Kidney (tissue), 14 donors: ENCODE data around the gene DCST1. TPM values are rescaled to one million over a fixed set of nuclear protein-coding genes. Genes with fewer than 3 reads are reported as not detected.

Source experiments
- DNase-seq, 5 donors: peaks; one replicate each; pipeline ENCODE4 v3.0.0-alpha.2; 2013 to 2020
- FAIRE-seq: peaks from 2 replicates; lab custom pipeline; 2012; peaks lifted over from hg19 to GRCh38; lab: Jason Lieb, UNC
- H3K27ac ChIP-seq, 2 donors: one replicate each; pipeline ENCODE4 v1.7.0; 2013; ENCODE audit warnings: low read depth in 2 of 2, low read length in 2 of 2, inconsistent platforms in 1 of 2
- H3K27me3 ChIP-seq: one replicate; pipeline ENCODE4 v1.7.1; 2013; ENCODE audit warnings: low read length, inconsistent platforms; ENCODE audit not compliant: control insufficient read depth, insufficient read depth
- H3K36me3 ChIP-seq, 3 donors: one replicate each; pipeline versions ENCODE4 v1.7.0 to v1.7.1; 2013; ENCODE audit warnings: low read length in 3 of 3, control low read depth in 1 of 3, inconsistent platforms in 1 of 3; ENCODE audit not compliant: insufficient read depth in 3 of 3, control insufficient read depth in 2 of 3
- H3K4me1 ChIP-seq, 3 donors: one replicate each; pipeline versions ENCODE4 v1.7.0 to v1.7.1; 2013; ENCODE audit warnings: low read length in 3 of 3, inconsistent platforms in 1 of 3, low read depth in 1 of 3; ENCODE audit not compliant: control insufficient read depth in 2 of 3, insufficient read depth in 2 of 3
- H3K4me3 ChIP-seq, 3 donors: one replicate each; pipeline versions ENCODE4 v1.7.0 to v1.8.1; 2013; ENCODE audit warnings: low read length in 3 of 3, control low read depth in 1 of 3, inconsistent platforms in 1 of 3
- H3K9ac ChIP-seq, 3 donors: one replicate each; pipeline versions ENCODE4 v1.7.0 to v1.7.1; 2013; ENCODE audit warnings: low read length in 3 of 3, control low read depth in 1 of 3, inconsistent platforms in 1 of 3
- H3K9me3 ChIP-seq, 3 donors: one replicate each; pipeline versions ENCODE4 v1.7.0 to v1.7.1; 2013; ENCODE audit warnings: low read length in 3 of 3, control low read depth in 1 of 3, inconsistent platforms in 1 of 3; ENCODE audit not compliant: control insufficient read depth in 2 of 3, insufficient read depth in 1 of 3
- intact Hi-C: fragments of 100-400 bp; cut with DNase I; formaldehyde crosslinking; loops from one replicate; pipeline ENCODE4 v1.11.1; 2022
- polyA plus RNA-seq: library from polyadenylated mRNA; stranded (reverse); fragments of 350-450 nt; fragmentation: Illumina TruSeq; extraction: RNeasy Lipid Tissue Mini Kit (QIAGEN cat#74804); gene quantifications from one replicate; pipeline ENCODE4 v1.2.3, GENCODE V29; 2014; ENCODE audit warnings: low read depth, low replicate concordance; ENCODE audit not compliant: insufficient read depth
- total RNA-seq: library from RNA; stranded (reverse); fragmentation: NEBNext Ultra II Directional; extraction: Animal tissue kit (Norgen Biotek cat#: 25700); gene quantifications from one replicate; pipeline ENCODE4 v1.2.1, GENCODE V29; 2021
- TF ChIP-seq, protein P1 (sequence below): IDR thresholded peaks from 3 replicates; pipeline ENCODE4 v1.5.1; 2012; ENCODE audit warnings: mild to moderate bottlenecking, moderate library complexity, borderline replicate concordance; ENCODE audit not compliant: insufficient read depth; ENCODE audit errors: extremely low read depth
- donor health status: control.
- donor health status: control.
- donor health status: control.
- donor health status: control.
- donor health status: control.
- donor health status: DM: yes; HTN: yes; CAD: no.
- donor health status: Normal renal cell carcinoma (clear cell type).

DCST1 gene
- total and polyA plus RNA-seq, 2 donors from 2014 or later = not detected

DNA sequence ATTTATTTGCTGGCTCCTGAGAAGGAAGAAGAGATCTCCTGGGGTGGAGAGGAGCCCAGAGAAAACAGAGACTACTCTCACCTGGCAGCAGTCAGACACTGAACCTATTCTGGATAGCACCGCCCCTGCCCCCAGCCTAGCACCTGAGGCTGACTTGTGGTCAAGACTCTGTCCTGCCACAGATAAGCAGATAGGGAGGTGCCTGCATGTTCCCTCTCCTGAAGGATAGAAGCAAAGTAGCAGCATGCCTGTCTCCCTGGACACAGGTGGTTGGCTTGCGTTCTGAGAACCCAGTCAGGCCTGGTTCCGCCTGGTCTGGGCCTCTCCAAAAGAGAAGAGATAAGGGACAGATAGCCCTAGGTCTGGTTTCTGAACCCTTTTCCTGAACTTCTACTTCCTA lies 43.7 kb downstream of the DCST1 start:
- Histone ChIP-seq H3K9me3 (no peaks in the 10 kb centered on the region), H3K4me3 (no peak overlapping the region), H3K27me3 (peaks cover 7% of the 10 kb centered on the region), H3K27ac (no peak overlapping the region), H3K4me1 (peaks cover 3 to 23% (median 8%) of the 10 kb centered on the region in 3 donors), H3K36me3 (no peaks in the 10 kb centered on the region), H3K9ac (no peak overlapping the region)
- DNase-seq (peak in 2 of 5 donors; percentile 39 to 41), FAIRE-seq (no peak)
- TF ChIP-seq, protein P1, sequence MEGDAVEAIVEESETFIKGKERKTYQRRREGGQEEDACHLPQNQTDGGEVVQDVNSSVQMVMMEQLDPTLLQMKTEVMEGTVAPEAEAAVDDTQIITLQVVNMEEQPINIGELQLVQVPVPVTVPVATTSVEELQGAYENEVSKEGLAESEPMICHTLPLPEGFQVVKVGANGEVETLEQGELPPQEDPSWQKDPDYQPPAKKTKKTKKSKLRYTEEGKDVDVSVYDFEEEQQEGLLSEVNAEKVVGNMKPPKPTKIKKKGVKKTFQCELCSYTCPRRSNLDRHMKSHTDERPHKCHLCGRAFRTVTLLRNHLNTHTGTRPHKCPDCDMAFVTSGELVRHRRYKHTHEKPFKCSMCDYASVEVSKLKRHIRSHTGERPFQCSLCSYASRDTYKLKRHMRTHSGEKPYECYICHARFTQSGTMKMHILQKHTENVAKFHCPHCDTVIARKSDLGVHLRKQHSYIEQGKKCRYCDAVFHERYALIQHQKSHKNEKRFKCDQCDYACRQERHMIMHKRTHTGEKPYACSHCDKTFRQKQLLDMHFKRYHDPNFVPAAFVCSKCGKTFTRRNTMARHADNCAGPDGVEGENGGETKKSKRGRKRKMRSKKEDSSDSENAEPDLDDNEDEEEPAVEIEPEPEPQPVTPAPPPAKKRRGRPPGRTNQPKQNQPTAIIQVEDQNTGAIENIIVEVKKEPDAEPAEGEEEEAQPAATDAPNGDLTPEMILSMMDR = no peak
- intact Hi-C loops = no loop called here

DNA sequence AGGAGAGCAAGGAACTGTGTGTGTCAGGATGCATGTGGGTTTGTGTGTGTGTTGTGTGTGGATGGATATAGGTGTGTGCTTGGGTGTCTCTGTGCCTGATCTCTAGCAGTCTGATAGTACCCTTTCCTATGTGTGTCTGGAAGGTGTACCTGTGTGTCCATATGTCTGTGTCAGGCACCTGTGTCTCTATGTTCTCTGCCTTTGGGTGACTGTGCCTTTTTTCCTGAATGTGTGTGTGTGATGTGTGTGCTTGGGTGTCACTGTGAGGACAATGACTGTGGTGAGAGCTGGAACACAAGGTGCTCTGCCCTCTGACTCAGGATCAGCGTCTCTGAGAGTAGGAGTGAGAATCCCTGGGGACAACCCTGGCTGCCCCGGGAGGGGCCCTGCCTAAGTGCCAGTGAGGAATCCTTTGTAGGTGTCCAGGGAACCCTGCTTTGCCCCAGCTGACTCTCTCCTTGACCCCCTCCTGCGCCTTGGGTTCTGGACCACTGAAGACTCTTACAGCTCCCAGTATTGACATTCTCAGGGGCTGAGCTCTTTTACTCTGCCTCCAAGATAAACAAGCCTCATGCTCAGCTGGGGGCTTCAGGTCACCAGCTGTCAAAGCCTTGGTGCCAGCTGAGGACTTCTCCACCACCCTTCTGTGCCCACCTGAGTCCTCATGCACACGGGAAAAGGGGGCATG lies 44.3 kb downstream of the DCST1 start:
- Histone ChIP-seq H3K4me1 (peaks cover 3 to 25% (median 10%) of the 10 kb centered on the region in 3 donors), H3K4me3 (peak overlapping the region in 1 of 3 donors; percentile 41), H3K9me3 (no peaks in the 10 kb centered on the region), H3K27me3 (peaks cover 7% of the 10 kb centered on the region), H3K36me3 (no peaks in the 10 kb centered on the region), H3K27ac (no peak overlapping the region), H3K9ac (no peak overlapping the region)
- FAIRE-seq (no peak), DNase-seq (peak in 3 of 5 donors; percentile 26 to 60 (median 29))
- TF ChIP-seq, protein P1 = no peak
- intact Hi-C loops = no loop called here

DNA sequence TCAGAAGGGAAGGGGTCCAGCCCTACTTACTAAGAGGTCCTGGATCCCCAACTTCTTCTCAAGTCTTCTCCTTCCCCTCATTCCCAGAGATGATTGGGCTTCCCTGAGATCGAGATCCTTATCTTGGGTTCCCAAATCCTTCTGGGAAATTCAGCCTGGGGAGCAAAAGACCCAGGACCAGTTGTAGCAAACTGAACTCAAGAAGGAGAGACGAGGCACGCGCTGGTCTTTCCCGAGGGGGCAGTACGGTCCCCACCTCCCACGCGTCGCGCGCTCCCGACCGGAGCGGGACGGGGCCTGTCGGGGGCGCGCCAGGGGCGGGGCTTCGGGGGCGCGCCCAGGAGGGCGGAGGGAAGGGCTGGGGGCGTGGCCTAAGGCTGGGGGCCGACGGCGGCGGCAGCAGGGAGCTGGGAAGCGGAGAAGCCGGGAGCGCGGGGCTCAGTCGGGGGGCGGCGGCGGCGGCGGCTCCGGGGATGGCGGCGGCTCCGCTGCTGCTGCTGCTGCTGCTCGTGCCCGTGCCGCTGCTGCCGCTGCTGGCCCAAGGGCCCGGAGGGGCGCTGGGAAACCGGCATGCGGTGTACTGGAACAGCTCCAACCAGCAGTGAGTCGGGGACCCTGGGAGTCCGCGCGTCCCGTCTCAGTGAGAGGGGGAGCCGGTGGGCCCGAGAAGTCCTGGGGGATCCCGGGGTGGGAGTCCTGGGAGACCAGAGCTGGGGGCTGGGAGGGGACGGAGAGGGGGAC lies 45.0 kb downstream of the DCST1 start, which contains the start of gene EFNA3:
EFNA3 (plus strand) TSS at position 369 of the 741 bp plus-strand sequence; CDS start at position 474, 105 bp downstream.
- peaks cover 9% of the 10 kb centered on the region for H3K27me3 ChIP-seq
- no peak within 1 kb of the TSS for H3K27ac ChIP-seq
- intact Hi-C loops = no loop called here

More for the DNA sequence above, 45.0 kb downstream of the DCST1 start, which contains the start of gene EFNA3:
- H3K9me3 ChIP-seq = no peaks in the 10 kb centered on the region
- no peaks in the 10 kb centered on the region for H3K36me3 ChIP-seq
- FAIRE-seq (no peak), DNase-seq (peak; percentile 85 to 92 (median 89))
- TF ChIP-seq, protein P1 = no peak
- no peak within 1 kb of the TSS for H3K9ac ChIP-seq
- peak within 1 kb of the TSS in 2 of 3 donors; percentile 16 to 41 for H3K4me3 ChIP-seq
- H3K4me1 ChIP-seq = peaks cover 3 to 25% (median 13%) of the 10 kb centered on the region in 3 donors
